WTC11 (cell line): ENCODE measurements around the gene LRRC32. TPM values are rescaled to one million over a fixed set of nuclear protein-coding genes. Genes with fewer than 3 reads are reported as not detected.

ENCODE experiments used
- ATAC-seq: fragments of 200-7000 bp; cut with Tn5 transposase; 2 replicates; pipeline ENCODE4 v1.10.0; 2021; ENCODE audit warnings: mild to moderate bottlenecking, moderate library complexity
- CTCF ChIA-PET: fragments of 300-600 bp; sonication (Branson Sonifier 250); formaldehyde crosslinking; loops from one replicate; lab custom pipeline; 2021; ENCODE audit warnings: antibody characterized with exemption; lab: Charles Lee
- POLR2A ChIA-PET: fragments of 350-600 bp; sonication (Branson Sonifier 250); formaldehyde crosslinking; loops from one replicate; lab custom pipeline; 2021; ENCODE audit warnings: antibody characterized with exemption; lab: Charles Lee
- DNase-seq: peaks from one replicate; pipeline ENCODE4 v3.0.0; 2021; ENCODE audit warnings: low spot score
- H3K27ac Mint-ChIP-seq: 2 replicates; pipeline ENCODE4 v1.8.0; 2021; ENCODE audit warnings: mixed read lengths
- H3K27me3 Mint-ChIP-seq: 2 replicates; pipeline ENCODE4 v1.8.0; 2021; ENCODE audit warnings: low read depth, mild to moderate bottlenecking, moderate library complexity, mixed read lengths
- H3K36me3 Mint-ChIP-seq: 2 replicates; pipeline ENCODE4 v1.8.0; 2021; ENCODE audit warnings: mixed read lengths
- H3K4me1 Mint-ChIP-seq: 2 replicates; pipeline ENCODE4 v1.8.0; 2022; ENCODE audit warnings: mixed read lengths
- H3K4me3 Mint-ChIP-seq: 2 replicates; pipeline ENCODE4 v1.8.0; 2021; ENCODE audit warnings: mild to moderate bottlenecking, moderate library complexity, mixed read lengths
- H3K9me3 Mint-ChIP-seq: 2 replicates; pipeline ENCODE4 v1.8.0; 2021; ENCODE audit warnings: mixed read lengths
- ATF3 ChIP-seq: sonication (generic); formaldehyde crosslinking; conservative IDR thresholded peaks from 2 replicates; pipeline ENCODE4 v1.8.1; 2022; ENCODE audit warnings: mild to moderate bottlenecking, missing genetic modification reagents
- E2F1 ChIP-seq: sonication (generic); formaldehyde crosslinking; IDR thresholded peaks from 2 replicates; pipeline ENCODE4 v1.8.0; 2022; ENCODE audit warnings: mild to moderate bottlenecking, missing genetic modification reagents
- FOXJ3 ChIP-seq: sonication (generic); formaldehyde crosslinking; IDR thresholded peaks from 2 replicates; pipeline ENCODE4 v1.9.0; 2021; ENCODE audit warnings: missing genetic modification reagents, mild to moderate bottlenecking, borderline replicate concordance
- FOXK1 ChIP-seq: sonication (generic); formaldehyde crosslinking; IDR thresholded peaks from 2 replicates; pipeline ENCODE4 v1.8.0; 2022; ENCODE audit warnings: mild to moderate bottlenecking, moderate library complexity, missing genetic modification reagents
- IRF2 ChIP-seq: sonication (generic); formaldehyde crosslinking; IDR thresholded peaks from 2 replicates; pipeline ENCODE4 v1.8.0; 2022; ENCODE audit warnings: low read depth, missing genetic modification reagents, borderline replicate concordance
- NFATC4 ChIP-seq: fragments of 250-450 bp; sonication (Bioruptor Pico); IDR thresholded peaks from 2 replicates; pipeline ENCODE4 v1.9.0; 2021; ENCODE audit warnings: mild to moderate bottlenecking
- NR2C2 ChIP-seq: sonication (generic); formaldehyde crosslinking; IDR thresholded peaks from 2 replicates; pipeline ENCODE4 v1.8.0; 2022; ENCODE audit warnings: mild to moderate bottlenecking, missing genetic modification reagents
- OVOL2 ChIP-seq: fragments of 250-450 bp; sonication (Bioruptor Pico); IDR thresholded peaks from 2 replicates; pipeline ENCODE4 v1.9.0; 2021; ENCODE audit warnings: mild to moderate bottlenecking, borderline replicate concordance
- SMAD4 ChIP-seq: sonication (generic); formaldehyde crosslinking; IDR thresholded peaks from 2 replicates; pipeline ENCODE4 v1.8.0; 2022; ENCODE audit warnings: mild to moderate bottlenecking, missing genetic modification reagents
- TEAD1 ChIP-seq: sonication (generic); formaldehyde crosslinking; IDR thresholded peaks from 2 replicates; pipeline ENCODE4 v1.8.0; 2022; ENCODE audit warnings: mild to moderate bottlenecking, missing genetic modification reagents
- ZBTB21 ChIP-seq: sonication (generic); formaldehyde crosslinking; IDR thresholded peaks from 2 replicates; pipeline ENCODE4 v1.8.1; 2023; ENCODE audit warnings: mild to moderate bottlenecking, missing genetic modification reagents, borderline replicate concordance
- ZMAT4 ChIP-seq: fragments of 250-450 bp; sonication (Bioruptor Pico); IDR thresholded peaks from 2 replicates; pipeline ENCODE4 v1.9.0; 2021; ENCODE audit warnings: mild to moderate bottlenecking
- ZNF121 ChIP-seq: sonication (generic); formaldehyde crosslinking; IDR thresholded peaks from 2 replicates; pipeline ENCODE4 v1.8.0; 2023; ENCODE audit warnings: missing genetic modification reagents
- ZNF138 ChIP-seq: sonication (generic); formaldehyde crosslinking; conservative IDR thresholded peaks from 2 replicates; pipeline ENCODE4 v1.8.1; 2022; ENCODE audit warnings: mild to moderate bottlenecking, moderate library complexity, missing genetic modification reagents
- ZNF671 ChIP-seq: fragments of 250-450 bp; sonication (Bioruptor Pico); IDR thresholded peaks from 2 replicates; pipeline ENCODE4 v1.8.0; 2021; ENCODE audit warnings: mild to moderate bottlenecking
- ZSCAN18 ChIP-seq: fragments of 250-450 bp; sonication (Bioruptor Pico); IDR thresholded peaks from 2 replicates; pipeline ENCODE4 v2.1.2; 2022; ENCODE audit warnings: mild to moderate bottlenecking, moderate library complexity
- total RNA-seq: library from RNA; stranded (reverse); gene quantifications from 3 replicates; pipeline ENCODE4 v1.2.3, GENCODE V29; 2021
- TF ChIP-seq, protein P1 (sequence below): fragments of 250-450 bp; sonication (Bioruptor Pico); IDR thresholded peaks from 2 replicates; pipeline ENCODE4 v1.9.0; 2021; ENCODE audit warnings: mild to moderate bottlenecking, borderline replicate concordance
- TF ChIP-seq, protein P2 (sequence below): sonication (generic); formaldehyde crosslinking; IDR thresholded peaks from 2 replicates; pipeline ENCODE4 v1.8.1; 2022; ENCODE audit warnings: mild to moderate bottlenecking, moderate library complexity, missing genetic modification reagents

The LRRC32 gene
- total RNA-seq, 1 experiment from 2014 or later = 0.74 TPM

DNA sequence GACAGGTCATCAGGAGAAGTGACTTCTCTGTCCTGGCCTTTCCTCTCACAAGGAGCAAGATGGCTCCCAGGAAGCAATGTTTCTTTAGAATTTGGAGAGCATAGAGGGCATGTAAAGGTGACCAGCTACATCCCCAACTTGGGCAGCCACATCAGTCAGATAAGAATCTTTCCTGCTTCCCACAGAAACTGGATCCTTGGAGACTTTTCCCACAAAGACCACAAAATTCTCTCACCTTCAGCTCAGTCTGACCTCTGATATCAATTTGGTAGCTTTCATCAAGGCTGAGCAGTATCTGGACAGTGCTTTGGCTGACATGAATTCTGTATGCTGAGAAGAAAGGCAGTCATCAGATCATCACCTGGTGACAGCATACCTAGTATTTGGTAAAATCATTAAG lies 23.3 kb upstream of the LRRC32 start:
- TF ChIP-seq ZNF138 (CRISPR knock-in tag) = no peak
- TF ChIP-seq IRF2 (CRISPR knock-in tag) = no peak
- Mint-ChIP-seq H3K27me3 (no peaks in the 10 kb centered on the region), H3K9me3 (no peaks in the 10 kb centered on the region), H3K36me3 (no peaks in the 10 kb centered on the region), H3K4me3 (no peak overlapping the region), H3K4me1 (peaks cover 6% of the 10 kb centered on the region), H3K27ac (no peak overlapping the region)
- ChIA-PET CTCF (interaction anchor here (1.0 kb wide), 1 partner anchor 95 kb away, joined by 3 read pairs; no protein-coding TSS in a partner anchor), POLR2A (no interaction called here)
- DNase-seq (no peak), ATAC-seq (no peak)

- CTCF ChIA-PET = interaction anchor here (1.9 kb wide), 1 partner anchor 29 kb away, joined by 5 read pairs; no protein-coding TSS in a partner anchor
- H3K27ac Mint-ChIP-seq = no peak overlapping the region
- POLR2A ChIA-PET = no interaction called here
- no peaks in the 10 kb centered on the region for H3K27me3 Mint-ChIP-seq
- no peaks in the 10 kb centered on the region for H3K9me3 Mint-ChIP-seq
- TF ChIP-seq ATF3 (no peak), NFATC4 (CRISPR knock-in tag) (no peak), ZMAT4 (CRISPR knock-in tag) (no peak), IRF2 (CRISPR knock-in tag) (no peak), OVOL2 (no peak), SMAD4 (CRISPR knock-in tag) (no peak), ZSCAN18 (no peak), ZNF671 (CRISPR knock-in tag) (no peak), ZBTB21 (CRISPR knock-in tag) (no peak), NR2C2 (CRISPR knock-in tag) (no peak), FOXJ3 (CRISPR knock-in tag) (no peak), ZNF121 (CRISPR knock-in tag) (no peak), E2F1 (no peak), FOXK1 (CRISPR knock-in tag) (no peak), TEAD1 (CRISPR knock-in tag) (no peak)
- TF ChIP-seq, protein P1, sequence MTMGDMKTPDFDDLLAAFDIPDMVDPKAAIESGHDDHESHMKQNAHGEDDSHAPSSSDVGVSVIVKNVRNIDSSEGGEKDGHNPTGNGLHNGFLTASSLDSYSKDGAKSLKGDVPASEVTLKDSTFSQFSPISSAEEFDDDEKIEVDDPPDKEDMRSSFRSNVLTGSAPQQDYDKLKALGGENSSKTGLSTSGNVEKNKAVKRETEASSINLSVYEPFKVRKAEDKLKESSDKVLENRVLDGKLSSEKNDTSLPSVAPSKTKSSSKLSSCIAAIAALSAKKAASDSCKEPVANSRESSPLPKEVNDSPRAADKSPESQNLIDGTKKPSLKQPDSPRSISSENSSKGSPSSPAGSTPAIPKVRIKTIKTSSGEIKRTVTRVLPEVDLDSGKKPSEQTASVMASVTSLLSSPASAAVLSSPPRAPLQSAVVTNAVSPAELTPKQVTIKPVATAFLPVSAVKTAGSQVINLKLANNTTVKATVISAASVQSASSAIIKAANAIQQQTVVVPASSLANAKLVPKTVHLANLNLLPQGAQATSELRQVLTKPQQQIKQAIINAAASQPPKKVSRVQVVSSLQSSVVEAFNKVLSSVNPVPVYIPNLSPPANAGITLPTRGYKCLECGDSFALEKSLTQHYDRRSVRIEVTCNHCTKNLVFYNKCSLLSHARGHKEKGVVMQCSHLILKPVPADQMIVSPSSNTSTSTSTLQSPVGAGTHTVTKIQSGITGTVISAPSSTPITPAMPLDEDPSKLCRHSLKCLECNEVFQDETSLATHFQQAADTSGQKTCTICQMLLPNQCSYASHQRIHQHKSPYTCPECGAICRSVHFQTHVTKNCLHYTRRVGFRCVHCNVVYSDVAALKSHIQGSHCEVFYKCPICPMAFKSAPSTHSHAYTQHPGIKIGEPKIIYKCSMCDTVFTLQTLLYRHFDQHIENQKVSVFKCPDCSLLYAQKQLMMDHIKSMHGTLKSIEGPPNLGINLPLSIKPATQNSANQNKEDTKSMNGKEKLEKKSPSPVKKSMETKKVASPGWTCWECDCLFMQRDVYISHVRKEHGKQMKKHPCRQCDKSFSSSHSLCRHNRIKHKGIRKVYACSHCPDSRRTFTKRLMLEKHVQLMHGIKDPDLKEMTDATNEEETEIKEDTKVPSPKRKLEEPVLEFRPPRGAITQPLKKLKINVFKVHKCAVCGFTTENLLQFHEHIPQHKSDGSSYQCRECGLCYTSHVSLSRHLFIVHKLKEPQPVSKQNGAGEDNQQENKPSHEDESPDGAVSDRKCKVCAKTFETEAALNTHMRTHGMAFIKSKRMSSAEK (CRISPR knock-in tag) = no peak
- TF ChIP-seq, protein P2, sequence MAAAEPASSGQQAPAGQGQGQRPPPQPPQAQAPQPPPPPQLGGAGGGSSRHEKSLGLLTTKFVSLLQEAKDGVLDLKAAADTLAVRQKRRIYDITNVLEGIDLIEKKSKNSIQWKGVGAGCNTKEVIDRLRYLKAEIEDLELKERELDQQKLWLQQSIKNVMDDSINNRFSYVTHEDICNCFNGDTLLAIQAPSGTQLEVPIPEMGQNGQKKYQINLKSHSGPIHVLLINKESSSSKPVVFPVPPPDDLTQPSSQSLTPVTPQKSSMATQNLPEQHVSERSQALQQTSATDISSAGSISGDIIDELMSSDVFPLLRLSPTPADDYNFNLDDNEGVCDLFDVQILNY (CRISPR knock-in tag) = no peak
- no peaks in the 10 kb centered on the region for H3K36me3 Mint-ChIP-seq
- no peak for ATAC-seq
- no peak for DNase-seq
- no peak overlapping the region for H3K4me3 Mint-ChIP-seq
- no peaks in the 10 kb centered on the region for H3K4me1 Mint-ChIP-seq
These were observed 22.4 kb upstream of the LRRC32 start for GRCh38 chr11:76692956-76693355.
